ENCODE data around the gene PTGS1. TPM values are rescaled to one million over a fixed set of nuclear protein-coding genes. Genes with fewer than 3 reads are reported as not detected.

The PTGS1 gene
- total and polyA plus RNA-seq, 9 of the 15 experiments (the other 6 are each of a cell fraction or from before 2014, with no cell fraction given), result 3.4 to 12.9 (median 5.3) TPM

GRCh38 chr9:122350577-122351355, 20.1 kb upstream of the PTGS1 start (continued):
- TF ChIP-seq ZNF184 (CRISPR knock-in tag; IDR thresholded peaks at IDR 0.05), result no peak
- no peak for TF ChIP-seq TSC22D4 (tag; IDR thresholded peaks at IDR 0.05)
- TF ChIP-seq HNRNPL (IDR thresholded peaks at IDR 0.05; ENCODE audit: low read depth, low read length), result no peak
- TF ChIP-seq MAZ (CRISPR knock-in tag; conservative IDR thresholded peaks at IDR 0.05 in 1 of 2, IDR thresholded peaks at IDR 0.05 in 1 of 2), result peak; percentile 43 to 65; a peak in 3 of 4 replicates
- peak; percentile 27; the same call in 1 of the 2 replicates for TF ChIP-seq ATF7 (IDR thresholded peaks at IDR 0.05)
- no peak for TF ChIP-seq TRIM24 (IDR thresholded peaks at IDR 0.05)
- TF ChIP-seq CHCHD3 (CRISPR knock-in tag; IDR thresholded peaks at IDR 0.05), result no peak
- TF ChIP-seq HOXB6 (CRISPR knock-in tag; IDR thresholded peaks at IDR 0.05; ENCODE audit: borderline replicate concordance), result no peak
- TF ChIP-seq VEZF1 (CRISPR knock-in tag; IDR thresholded peaks at IDR 0.05), result peak; percentile 17; the same call in 1 of the 2 replicates
- no peak for TF ChIP-seq DNMT1 (IDR thresholded peaks at IDR 0.05)
- TF ChIP-seq JUND (IDR thresholded peaks at IDR 0.05; ENCODE audit: borderline replicate concordance, low read depth, low read length), result no peak; the same call in 1 of the 2 replicates
- no peak; the same call in 2 of the 3 replicates for TF ChIP-seq JUND (tag; IDR thresholded peaks at IDR 0.05; ENCODE audit: borderline replicate concordance, low read depth, low read length)
- no peak for TF ChIP-seq ZNF609 (CRISPR knock-in tag; IDR thresholded peaks at IDR 0.05; ENCODE audit: borderline replicate concordance)
- no peak for TF ChIP-seq CHAMP1 (IDR thresholded peaks at IDR 0.05)
- no peak for TF ChIP-seq BRD4 (IDR thresholded peaks at IDR 0.05)
- 0 out of 2 replicates have a peak, but pooled peaks have one; percentile 39 for TF ChIP-seq TCF7 (IDR thresholded peaks at IDR 0.05; ENCODE audit: borderline replicate concordance)
- TF ChIP-seq ZNF143 (CRISPR knock-in tag; IDR thresholded peaks at IDR 0.05), result no peak
- no peak for TF ChIP-seq ZNF511 (CRISPR knock-in tag; IDR thresholded peaks at IDR 0.05)
